Posterior cingulate gyrus (tissue), 11 donors: ENCODE measurements around the gene PMEL.
"Not testable (repeated sequence)": the region's sequence is repeated elsewhere in the genome, so short reads cannot be mapped to it uniquely, and the experiment has no call there.

Experiments used
- DNase-seq, 10 donors: peaks; one replicate each; pipeline versions ENCODE4 v3.0.0 to v3.0.0-alpha.2; 2020 to 2021; ENCODE audit warnings: mixed read lengths in 3 of 10
- intact Hi-C: fragments of 100-400 bp; cut with DNase I; formaldehyde crosslinking; loops from one replicate; pipeline ENCODE4 v1.15.1; 2023

PMEL gene

DNA sequence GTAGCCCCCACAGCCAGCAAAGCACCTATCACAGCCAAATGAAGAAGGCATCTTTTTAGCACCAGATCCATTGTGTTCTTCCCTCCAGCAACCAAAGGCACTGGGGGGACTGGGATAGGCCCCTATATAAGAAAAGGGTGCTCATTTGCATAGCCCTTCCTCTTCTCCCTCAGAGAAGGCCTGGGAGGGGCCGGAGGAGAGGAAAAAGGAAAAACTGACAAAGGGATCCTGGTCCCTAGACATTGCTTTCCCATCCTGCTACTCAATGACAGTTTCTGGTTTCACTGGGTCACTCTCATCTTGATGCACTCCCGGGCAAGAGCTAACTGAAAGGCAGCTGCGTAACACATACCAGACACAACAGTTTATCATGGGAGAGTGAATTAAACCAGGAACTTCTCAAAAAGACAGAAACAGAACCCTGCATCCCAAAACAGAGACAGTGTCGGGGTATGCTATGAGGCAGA is at the start of gene PMEL:
TSS of gene PMEL (minus strand) at position 102 of the 467 bp plus-strand sequence. CDS start at position 71, 31 bp downstream.
- DNase-seq: no peak
- intact Hi-C loops: no loop called here

DNA sequence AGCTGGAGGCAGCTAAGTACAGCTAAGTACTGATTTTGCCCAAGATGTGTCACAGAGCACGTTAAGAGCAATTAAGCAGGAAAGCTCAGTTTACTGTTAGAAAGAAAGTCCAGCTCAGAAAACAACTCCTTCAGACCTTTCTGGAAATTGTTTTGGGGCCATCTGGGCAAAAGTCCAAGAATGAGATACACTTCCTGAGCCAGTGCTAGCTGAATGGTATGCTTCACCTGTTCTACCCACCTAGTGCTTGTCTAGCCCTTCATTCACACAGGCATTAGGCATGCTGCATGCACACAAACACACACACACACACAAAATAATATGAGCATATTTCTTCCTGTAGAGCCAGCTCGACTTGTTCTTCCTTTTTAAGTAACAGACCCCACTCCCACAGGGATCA is 48.4 kb upstream of the PMEL start:
- DNase-seq: no peak
- intact Hi-C loops: no loop called here

DNA sequence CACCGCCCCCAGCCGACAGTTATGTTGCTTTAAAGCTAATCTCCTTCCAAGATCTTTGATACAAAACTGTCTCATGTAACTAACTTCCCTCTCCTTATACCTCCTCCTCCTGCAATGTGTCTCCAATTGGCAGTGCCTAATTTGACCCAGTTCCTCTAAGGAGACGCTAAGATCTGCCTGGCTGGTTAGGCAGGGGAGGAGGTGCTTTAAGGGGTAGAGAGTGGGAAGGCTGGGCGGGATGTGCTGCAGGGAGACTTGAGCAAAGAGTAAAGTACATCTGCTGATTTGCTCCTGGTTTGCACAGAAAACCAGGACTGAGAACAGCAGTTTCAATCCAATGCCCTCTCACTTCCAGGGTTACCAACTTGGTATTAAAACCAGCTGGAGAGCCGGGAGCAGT is 47.6 kb upstream of the PMEL start:
- peak in 6 of 10 donors; percentile 14 to 89 (median 48) for DNase-seq

DNA sequence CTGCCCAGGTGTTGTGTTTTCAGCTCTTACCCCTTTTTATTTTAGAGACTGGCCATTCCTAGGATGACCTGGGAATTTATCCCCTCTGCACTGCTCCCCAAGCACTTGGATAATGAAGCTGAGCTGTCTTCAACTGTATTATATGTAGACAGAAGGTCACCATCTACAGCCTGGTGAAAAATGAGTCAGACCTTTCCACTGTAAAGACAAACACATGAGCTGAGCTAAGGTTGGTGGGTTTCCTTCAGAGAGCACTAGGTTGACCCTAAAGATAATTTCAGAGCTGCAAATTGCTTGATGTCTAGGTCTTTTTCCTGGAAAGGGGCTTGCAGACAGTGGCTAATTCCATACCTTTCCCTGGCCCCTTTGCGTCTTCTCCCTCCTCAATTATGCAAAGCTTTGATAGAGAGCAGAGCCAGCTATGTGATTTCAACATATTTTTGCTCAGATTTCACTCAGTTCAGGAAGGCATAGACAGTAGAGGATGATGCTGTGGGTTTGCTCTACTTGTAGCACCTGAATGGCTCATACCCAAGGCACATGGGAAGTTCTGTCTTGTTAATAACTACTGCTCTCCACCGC is 45.8 kb upstream of the PMEL start:
- no peak for DNase-seq
- intact Hi-C loops: no loop called here

More for the DNA sequence above, 47.6 kb upstream of the PMEL start:
- intact Hi-C loops: no loop called here

DNA sequence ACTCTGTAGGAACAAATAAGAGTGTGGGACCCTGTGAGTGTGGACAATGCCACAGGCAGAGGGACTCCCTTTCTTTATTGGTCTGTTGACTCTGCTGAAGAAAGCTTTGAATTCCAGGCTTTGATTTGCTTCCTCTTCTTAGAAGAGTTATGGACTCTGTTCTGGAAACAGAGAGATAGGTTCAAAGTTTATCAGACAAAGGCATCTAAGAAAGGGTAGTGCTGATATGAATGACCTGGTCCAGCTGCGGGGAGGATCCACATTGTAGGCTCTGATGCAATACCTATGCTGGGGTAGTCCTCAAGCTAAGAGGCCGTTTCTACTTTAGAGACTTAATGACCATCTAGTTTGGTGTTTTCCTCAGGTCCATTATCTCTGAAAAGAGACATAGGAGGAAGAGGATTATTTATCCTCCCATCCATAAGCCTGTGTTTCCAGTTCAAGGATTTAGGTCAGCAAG is 44.3 kb upstream of the PMEL start:
- intact Hi-C loops: no loop called here

DNA sequence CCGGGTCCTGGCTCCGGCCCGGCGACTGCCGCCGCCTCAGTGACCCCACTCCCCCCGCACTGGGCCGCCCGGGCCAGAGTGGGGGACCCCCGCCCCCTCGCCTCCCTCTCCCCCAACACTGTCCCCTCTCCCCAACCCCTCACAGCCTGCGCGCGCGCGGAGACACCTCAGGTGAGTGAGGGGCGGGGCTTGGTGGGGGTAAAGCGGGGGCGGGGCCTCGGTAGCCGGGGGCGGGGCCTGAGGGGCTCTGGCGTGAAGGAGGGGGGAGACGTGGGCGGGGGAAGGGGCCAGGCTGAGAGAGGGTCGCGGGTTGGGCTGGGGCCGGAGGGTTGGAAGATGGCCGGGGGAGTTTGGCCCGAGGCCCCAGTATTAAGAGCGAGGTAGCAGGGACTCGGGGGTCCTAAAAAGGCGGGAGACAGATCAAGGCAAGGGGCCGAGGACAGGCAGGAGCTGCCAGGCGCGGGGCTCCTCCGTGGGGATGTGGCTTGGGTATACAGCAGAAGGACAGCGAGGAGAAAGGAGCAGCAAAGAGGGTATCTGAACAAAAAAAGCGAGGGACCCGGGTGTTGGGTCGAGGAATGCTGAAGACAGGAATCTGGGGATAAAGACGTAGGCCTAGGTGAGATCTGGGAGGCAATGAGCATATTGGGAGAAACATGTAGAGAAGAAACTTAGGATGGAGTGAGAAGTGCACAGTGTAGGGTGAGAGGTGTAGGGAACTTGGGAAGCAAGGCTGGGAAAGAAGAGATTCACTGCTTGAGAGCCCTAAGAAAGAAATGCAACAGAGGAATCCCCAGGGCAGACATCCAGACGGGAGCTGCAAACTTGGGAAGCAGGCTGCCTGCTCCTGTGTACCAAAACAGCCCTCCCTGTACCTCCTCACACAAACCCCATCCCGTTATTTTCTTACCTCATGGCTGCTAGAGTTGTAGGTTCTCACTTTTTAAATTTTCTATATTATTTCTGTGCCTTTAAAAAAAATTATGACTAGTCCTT is 42.0 kb upstream of the PMEL start:
- intact Hi-C loops: loop anchor here (1.0 kb wide), 1 partner anchor 11 kb away; the partner anchor contains the start of gene SUOX
- peak in 8 of 10 donors; percentile 15 to 88 (median 42) for DNase-seq

More for the DNA sequence above, 44.3 kb upstream of the PMEL start:
- no peak for DNase-seq

DNA sequence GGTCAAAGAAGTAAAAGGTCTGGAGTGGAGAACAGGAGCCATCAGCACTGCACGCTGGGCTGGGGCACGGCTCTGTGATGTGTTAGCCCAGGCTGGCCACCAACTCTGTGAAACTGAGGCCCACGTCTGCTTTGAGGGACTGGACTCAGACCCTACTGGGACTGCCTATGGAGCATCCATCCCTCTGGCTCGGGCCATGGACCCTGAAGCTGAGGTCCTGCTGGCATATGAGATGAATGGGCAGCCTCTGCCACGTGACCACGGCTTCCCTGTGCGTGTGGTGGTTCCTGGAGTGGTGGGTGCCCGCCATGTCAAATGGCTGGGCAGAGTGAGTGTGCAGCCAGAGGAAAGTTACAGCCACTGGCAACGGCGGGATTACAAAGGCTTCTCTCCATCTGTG is 38.4 kb upstream of the PMEL start:
- DNase-seq: peak in 1 of 10 donors; percentile 75
- intact Hi-C loops: no loop called here

DNA sequence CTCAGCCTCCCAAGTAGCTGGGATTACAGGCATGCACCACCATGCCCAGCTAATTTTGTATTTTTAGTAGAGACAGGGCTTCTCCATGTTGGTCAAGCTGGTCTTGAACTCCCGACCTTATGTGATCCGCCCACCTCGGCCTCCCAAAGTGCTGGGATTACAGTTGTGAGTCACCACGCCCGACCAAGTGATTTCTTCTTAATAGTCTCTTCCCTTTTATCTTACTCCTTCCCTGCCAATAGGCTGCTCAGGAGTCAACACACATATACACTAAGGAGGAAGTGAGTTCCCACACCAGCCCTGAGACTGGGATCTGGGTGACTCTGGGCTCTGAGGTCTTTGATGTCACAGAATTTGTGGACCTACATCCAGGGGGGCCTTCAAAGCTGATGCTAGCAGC is 37.5 kb upstream of the PMEL start:
- DNase-seq, intact Hi-C loops: not testable (repeated sequence)

DNA sequence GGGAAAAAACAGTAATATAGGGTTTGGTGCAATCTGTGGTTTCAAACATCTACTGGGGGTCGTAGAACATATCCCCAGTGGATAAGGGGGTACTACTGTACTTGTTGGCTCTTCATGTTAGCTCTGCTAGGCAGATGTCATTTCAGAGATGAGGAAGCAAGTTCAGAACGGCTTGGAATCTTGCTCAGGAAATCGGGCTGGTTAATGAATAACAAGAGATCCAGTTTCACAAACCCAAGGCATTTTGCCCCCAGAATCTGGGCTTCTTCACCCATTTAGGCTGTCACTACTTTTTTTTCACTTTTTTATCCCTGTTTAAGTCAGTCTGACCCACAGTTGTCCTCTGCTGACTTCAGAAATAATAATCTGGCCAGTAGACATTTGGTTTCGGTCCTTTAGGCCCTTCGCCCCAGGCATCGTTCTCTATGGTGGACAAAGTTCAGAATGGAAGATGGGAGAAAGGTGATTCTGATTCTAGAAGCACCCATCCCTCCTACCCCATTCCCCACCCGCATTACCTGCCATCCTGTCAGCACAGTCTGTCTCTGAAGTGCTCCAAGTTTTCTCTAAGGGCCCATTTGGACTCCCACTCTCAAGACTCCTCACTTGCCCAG is 35.8 kb upstream of the PMEL start:
- intact Hi-C loops: no loop called here
- DNase-seq: no peak

DNA sequence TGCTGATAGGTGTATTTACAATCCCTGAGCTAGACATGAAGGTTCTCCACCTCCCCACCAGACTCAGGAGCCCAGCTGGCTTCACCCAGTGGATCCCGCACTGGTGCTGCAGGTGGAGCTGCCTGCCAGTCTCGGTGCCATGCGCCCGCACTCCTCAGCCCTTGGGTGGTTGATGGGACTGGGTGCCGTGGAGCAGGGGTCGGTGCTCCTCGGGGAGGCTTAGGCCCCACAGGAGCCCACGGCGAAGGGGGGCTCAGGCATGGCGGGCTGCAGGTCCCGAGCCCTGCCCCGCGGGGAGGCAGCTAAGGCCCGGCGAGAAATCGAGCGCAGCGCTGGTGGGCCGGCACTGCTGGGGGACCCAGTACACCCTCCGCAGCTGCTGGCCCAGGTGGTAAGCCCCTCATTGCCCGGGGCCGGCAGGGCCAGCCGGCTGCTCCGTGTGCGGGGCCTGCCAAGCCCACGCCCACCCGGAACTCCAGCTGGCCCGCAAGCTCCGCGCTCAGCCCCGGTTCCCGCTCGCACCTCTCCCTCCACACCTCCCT is 34.2 kb upstream of the PMEL start:
- intact Hi-C loops: loop anchor here (5.0 kb wide), 1 partner anchor 117 kb away; the partner anchor contains the start of genes RPL41 and ZC3H10
- DNase-seq: peak in 2 of 10 donors; percentile 67 to 78

DNA sequence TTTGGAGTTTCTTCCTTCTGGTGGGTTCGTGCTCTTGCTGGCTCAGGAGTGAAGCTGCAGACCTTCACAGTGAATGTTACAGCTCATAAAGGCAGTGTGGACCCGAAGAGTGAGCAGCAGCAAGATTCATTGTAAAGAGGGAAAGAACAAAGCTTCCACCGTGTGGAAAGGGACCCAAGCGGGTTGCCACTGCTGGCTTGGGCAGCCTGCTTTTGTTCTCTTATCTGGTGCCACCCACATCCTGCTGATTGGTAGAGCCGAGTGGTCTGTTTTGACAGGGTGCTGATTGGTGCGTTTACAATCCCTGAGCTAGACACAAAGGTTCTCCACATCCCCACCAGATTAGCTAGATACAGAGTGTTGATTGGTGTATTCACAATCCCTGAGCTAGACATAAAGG is 33.7 kb upstream of the PMEL start:
- DNase-seq: not testable (repeated sequence)
- intact Hi-C loops: loop anchor here (5.0 kb wide), 1 partner anchor 118 kb away; the partner anchor contains the start of genes RPL41 and ZC3H10

DNA sequence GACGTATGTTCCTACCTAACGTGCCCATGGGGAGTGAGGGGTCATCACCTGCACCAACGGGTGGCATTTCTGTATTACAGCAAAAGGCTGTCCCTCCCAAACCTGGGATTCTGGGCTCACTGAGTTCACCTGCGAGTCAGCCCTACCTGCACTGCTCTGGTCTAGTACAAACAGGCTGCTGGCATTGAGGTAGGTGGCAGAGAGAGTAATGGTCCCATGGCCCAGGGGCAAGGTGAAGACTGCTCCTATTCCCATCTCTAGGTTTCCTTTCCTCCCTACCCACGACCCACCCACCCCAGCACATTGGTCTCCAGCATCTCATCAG is 31.7 kb upstream of the PMEL start:
- intact Hi-C loops: loop anchor here (1.0 to 5.0 kb wide), 2 partner anchors 10 to 120 kb away; partner anchors contain the start of genes RPL41 and ZC3H10
- no peak for DNase-seq

DNA sequence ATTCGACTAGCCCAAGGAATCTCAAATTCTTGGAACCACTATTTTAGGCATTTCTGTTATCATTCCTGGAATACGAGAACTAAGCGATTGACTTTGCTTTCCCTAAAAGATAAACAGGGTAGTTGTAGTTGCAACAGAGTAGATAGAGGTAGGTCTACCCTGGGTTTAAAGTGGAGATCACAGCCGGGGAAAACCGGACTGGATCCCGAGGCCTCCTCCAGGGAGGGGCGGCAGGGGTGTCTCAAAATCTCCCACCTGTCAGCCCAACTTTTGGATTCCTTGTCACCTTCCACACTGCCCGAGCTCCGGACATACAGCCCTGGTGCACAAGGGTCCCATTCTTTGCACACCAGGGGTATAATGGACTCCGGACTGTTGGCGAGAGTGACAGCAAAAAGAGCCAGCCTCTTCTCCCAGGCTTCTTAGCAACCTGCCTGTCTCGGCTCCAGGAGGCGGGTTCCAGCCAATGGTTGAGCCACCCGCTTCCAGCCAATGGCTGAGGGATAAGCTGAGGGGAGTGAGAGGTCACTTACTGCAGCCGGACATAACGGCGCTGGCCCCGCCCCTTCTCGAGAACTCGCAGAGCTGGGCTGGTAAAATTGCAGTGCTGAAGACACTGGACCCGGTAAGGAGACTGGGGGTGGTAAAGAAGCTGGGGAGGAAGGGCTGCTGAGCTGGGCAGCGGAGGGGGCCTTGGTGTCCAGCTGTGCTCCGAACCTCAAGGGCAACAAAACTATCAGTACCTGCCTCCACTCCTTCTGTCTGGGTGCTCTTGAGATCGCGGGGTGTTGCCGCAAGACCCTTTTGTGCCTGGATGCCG is 31.1 kb upstream of the PMEL start, which contains the start of gene SUOX:
TSS of gene SUOX (plus strand) at position 562 of the 820 bp plus-strand sequence. CDS start 4,946 bp downstream, outside the sequence.
- peak; percentile 94 to 100 (median 98) for DNase-seq
- intact Hi-C loops: loop anchor here (1.0 to 5.0 kb wide), 3 partner anchors 10 to 120 kb away; partner anchors contain the start of genes RPL41, RPS26 and ZC3H10

DNA sequence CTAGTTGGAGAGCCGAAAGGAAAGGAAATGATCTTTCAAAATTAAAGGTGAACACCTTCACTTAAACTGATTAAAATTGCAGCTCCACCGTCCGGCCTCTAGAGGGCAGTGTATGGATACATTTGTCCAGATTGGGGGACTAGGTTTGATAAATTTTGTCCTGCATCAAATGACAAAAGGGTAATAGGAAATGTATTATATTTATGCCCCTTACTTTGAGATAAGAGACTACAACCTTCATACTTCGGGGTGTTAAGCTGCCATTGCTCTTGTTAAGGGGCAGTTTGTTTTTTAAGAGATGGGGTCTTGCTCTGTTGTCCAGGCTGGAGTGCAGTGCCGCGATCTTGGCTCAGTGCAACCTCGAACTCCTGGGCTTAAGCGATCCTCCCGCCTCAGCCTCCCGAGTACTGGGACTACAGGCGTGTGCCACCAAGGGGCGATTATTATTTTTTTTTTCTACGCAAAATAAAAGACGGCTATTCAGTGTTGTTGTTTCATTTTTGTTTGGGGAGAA is 30.4 kb upstream of the PMEL start:
- DNase-seq: peak in 7 of 10 donors; percentile 35 to 87 (median 58)
- intact Hi-C loops: loop anchor here (1.0 to 5.0 kb wide), 2 partner anchors 45 to 121 kb away; partner anchors contain the start of genes RPL41, RPS26 and ZC3H10

DNA sequence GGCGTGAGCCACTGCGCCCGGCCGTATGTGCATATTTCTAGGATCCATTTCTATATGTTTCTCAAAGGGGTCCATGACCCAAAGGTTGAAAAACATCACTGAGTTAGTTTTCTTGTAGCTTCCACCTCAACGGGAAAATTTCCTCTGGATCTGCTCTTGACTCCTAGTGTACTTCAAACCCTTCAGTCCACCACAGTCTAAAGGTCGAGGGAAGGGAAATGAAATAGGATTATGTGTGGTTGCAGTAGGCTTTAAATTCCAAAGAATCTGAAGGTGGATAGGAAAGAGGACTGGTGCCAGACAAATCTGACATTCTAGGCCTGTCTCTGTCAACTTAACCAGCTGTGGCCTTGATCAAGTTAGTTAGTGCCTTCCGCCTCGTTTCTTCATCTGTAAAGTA is 29.5 kb upstream of the PMEL start:
- intact Hi-C loops: loop anchor here (5.0 kb wide), 1 partner anchor 122 kb away; the partner anchor contains the start of genes RPL41 and ZC3H10

DNA sequence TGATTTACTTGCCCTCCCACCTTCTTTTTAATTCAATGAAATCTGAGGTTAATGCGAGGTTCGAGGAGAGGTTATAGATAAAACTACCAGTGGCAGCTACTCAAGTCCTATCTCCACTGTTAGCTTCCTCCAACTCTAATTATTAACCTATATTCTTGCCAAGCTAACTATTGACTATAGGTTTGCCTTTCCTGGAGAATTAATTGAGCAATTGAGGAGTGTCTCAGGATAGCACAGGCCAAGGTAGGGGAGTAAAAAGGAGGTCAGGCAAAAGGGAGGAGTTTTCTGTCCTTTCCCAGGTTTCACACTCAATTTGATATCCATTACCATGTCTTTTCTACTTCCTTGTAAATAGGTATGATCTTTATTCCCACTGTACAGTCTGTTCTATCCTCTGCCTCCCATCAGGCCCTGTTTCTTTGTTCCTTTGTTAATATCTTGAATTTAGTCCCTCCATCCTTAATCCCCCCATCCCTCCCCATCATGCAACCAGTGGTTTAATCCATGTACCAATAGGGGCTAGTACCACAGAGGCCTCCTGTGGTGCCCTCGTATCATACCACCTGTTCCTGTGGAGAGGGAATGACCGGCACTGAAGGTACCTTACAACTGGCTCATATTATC is 27.5 kb upstream of the PMEL start:
- intact Hi-C loops: no loop called here

More for the DNA sequence above, 29.5 kb upstream of the PMEL start:
- DNase-seq: no peak

DNA sequence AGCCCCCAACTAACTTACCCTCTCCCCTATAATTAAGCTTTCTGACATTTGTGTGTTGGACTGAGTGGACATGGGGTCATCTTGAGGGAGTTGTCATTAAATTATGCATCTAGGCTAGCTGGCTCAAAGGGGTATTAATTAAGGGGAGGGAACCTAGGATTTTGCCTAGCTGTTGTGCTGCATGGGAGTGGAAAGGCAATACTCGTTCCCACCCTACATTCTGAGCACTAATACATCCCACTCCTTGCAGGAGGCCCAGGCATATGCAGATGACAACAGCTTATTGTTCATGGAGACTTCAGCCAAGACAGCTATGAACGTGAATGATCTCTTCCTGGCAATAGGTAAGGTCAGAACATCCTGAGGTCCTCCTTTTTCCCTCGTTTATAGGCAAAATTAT is 25.3 kb upstream of the PMEL start:
- DNase-seq: no peak
- intact Hi-C loops: no loop called here

More for the DNA sequence above, 27.5 kb upstream of the PMEL start:
- DNase-seq: no peak

DNA sequence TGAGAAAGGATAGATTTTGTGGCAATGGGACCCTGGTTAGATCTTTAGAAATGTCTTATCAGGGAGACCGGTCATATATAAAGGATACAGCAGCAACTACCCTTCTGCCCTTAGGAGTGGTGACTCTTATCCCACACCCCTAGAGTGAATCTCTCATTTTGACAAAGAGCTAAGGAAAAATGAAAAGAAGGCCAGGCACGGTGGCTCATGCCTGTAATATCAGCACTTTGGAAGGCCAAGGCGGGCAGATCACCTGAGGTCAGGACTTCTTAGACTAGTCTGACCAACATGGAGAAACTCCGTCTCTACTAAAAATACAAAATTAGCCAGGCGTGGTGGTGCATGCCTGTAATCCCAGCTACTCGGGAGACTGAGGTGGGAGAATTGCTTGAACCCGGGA is 20.1 kb upstream of the PMEL start:
- peak in 1 of 10 donors; percentile 24 for DNase-seq
- intact Hi-C loops: not testable (repeated sequence)
